ENCODE measurements around the gene SUSD1. TPM values are rescaled to one million over a fixed set of nuclear protein-coding genes. Genes with fewer than 3 reads are reported as not detected.

Gene SUSD1
- total RNA-seq, 1 experiment from 2014 or later, result 8.1 TPM

GRCh38 chr9:112174222-112174964 lies 704 bp downstream of the SUSD1 start:
- peaks cover 43% of the 10 kb centered on the region for H3K27me3 Mint-ChIP-seq (ENCODE audit: low read depth)
- Histone ChIP-seq H4K20me1 (ENCODE audit: control insufficient read depth, insufficient read depth, insufficient read length) (no peaks in the 10 kb centered on the region), H3K9ac (ENCODE audit: extremely low read depth, insufficient read length, low read length) (no peak overlapping the region), H3K14ac (ENCODE audit: insufficient read depth, low read length) (no peak overlapping the region), H2AK5ac (ENCODE audit: insufficient read length, low read length) (no peak overlapping the region), H3K79me2 (ENCODE audit: insufficient read depth, low read length) (no peaks in the 10 kb centered on the region), H3K56ac (ENCODE audit: insufficient read length, low read depth, low read length) (no peak overlapping the region), H4K8ac (replicated peaks; ENCODE audit: insufficient read length, low read depth, low read length) (no peak overlapping the region), H3T11ph (ENCODE audit: low read length) (no peak overlapping the region), H4K5ac (ENCODE audit: insufficient read length, low read depth, low read length) (no peak overlapping the region), H3K27me3 (ENCODE audit: insufficient read depth, low read length) (no peaks in the 10 kb centered on the region; the same call in 1 of the 2 replicates), H3K18ac (ENCODE audit: insufficient read length, low read depth, low read length) (no peak overlapping the region), H3K27ac (ENCODE audit: insufficient read length, low read depth, low read length) (no peak overlapping the region), H3K4me2 (ENCODE audit: insufficient read depth, insufficient read length, low read length) (peak overlapping the region; percentile 91), H2BK15ac (ENCODE audit: low read depth, low read length) (no peak overlapping the region), H2BK12ac (ENCODE audit: insufficient read length, low read depth, low read length) (no peak overlapping the region), H2AFZ (ENCODE audit: low read length) (no peak overlapping the region), H3K9me3 (ENCODE audit: control insufficient read depth, low read depth, low read length) (no peaks in the 10 kb centered on the region), H3K4me1 (ENCODE audit: insufficient read depth, low read length) (peaks cover 6% of the 10 kb centered on the region; the same call in 1 of the 2 replicates), H3K79me1 (ENCODE audit: insufficient read depth, low read depth, low read length, poor library complexity, severe bottlenecking) (no peaks in the 10 kb centered on the region), H3K4ac (ENCODE audit: low read depth, low read length) (no peak overlapping the region), H2BK120ac (ENCODE audit: low read depth, low read length, poor library complexity, severe bottlenecking) (no peak overlapping the region), H3K23ac (ENCODE audit: insufficient read length, low read depth, low read length) (no peak overlapping the region), H2BK20ac (ENCODE audit: low read depth, low read length, poor library complexity, severe bottlenecking) (no peak overlapping the region), H2BK5ac (ENCODE audit: insufficient read length, low read length) (no peak overlapping the region), H3K23me2 (ENCODE audit: insufficient read length, low read depth, low read length, poor library complexity, severe bottlenecking) (peaks cover 10% of the 10 kb centered on the region), H4K91ac (ENCODE audit: insufficient read length, low read depth, low read length) (no peak overlapping the region)
- no peak overlapping the region for H3K27ac Mint-ChIP-seq
- no peak for DNase-seq
- TF ChIP-seq, protein P1, sequence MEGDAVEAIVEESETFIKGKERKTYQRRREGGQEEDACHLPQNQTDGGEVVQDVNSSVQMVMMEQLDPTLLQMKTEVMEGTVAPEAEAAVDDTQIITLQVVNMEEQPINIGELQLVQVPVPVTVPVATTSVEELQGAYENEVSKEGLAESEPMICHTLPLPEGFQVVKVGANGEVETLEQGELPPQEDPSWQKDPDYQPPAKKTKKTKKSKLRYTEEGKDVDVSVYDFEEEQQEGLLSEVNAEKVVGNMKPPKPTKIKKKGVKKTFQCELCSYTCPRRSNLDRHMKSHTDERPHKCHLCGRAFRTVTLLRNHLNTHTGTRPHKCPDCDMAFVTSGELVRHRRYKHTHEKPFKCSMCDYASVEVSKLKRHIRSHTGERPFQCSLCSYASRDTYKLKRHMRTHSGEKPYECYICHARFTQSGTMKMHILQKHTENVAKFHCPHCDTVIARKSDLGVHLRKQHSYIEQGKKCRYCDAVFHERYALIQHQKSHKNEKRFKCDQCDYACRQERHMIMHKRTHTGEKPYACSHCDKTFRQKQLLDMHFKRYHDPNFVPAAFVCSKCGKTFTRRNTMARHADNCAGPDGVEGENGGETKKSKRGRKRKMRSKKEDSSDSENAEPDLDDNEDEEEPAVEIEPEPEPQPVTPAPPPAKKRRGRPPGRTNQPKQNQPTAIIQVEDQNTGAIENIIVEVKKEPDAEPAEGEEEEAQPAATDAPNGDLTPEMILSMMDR (conservative IDR thresholded peaks at IDR 0.05), result no peak
- no peaks in the 10 kb centered on the region for H3K9me3 Mint-ChIP-seq
- peak overlapping the region; percentile 75 to 84 for H3K4me3 Mint-ChIP-seq
- WGBS (ENCODE audit: extremely low coverage, insufficient read length, low lambda C conversion rate), result no CpG with 5 or more reads among the region's 42 CpGs
- H3K36me3 Mint-ChIP-seq (ENCODE audit: insufficient read depth in 1 of 3, low read depth in 3 of 3), result no peaks in the 10 kb centered on the region; a peak in 2 of 7 replicates
- H3K4me1 Mint-ChIP-seq, result peaks cover 33 to 34% of the 10 kb centered on the region in 2 experiments
